ENCODE data around the gene ZNF622. TPM values are rescaled to one million over a fixed set of nuclear protein-coding genes. Genes with fewer than 3 reads are reported as not detected.

Gene ZNF622
- total and polyA plus RNA-seq, 2 of the 13 experiments (the other 11 are each of a cell fraction or from before 2014, with no cell fraction given): 12.1 to 44.7 TPM

DNA sequence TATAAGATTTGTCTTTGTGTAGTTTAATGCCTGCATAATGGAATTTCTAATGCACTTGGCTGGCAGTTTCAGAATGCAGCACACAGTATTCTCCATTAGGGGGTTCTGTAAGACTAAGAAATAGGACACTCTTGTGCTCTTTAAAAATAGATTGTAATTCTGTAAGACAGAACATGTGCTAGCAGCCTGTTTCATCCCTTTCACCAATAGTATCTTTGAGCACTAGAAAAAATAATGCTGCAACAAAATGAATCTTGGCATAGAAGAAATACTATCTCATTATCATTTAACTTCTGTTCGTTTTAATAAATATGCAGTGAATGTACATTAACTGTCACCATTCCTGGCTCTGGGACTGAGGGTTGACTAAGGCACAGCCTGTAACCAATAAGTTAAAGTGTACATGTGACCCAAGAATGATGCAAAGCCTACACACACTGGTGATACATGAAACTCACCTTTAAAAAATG, 23.8 kb upstream of the ZNF622 start:
- no peak overlapping the region for H2AFZ ChIP-seq (ENCODE audit: low read length)
- BruUV-seq (replicated peaks): no TSS peak
- no peaks in the 10 kb centered on the region for H3K36me3 ChIP-seq (replicated peaks in 1 of 2; ENCODE audit: control insufficient read depth in 1 of 2, insufficient read depth in 2 of 2, low read length in 2 of 2)
- intact Hi-C loops (cut with micrococcal nuclease; ENCODE audit: unreplicated experiment): loop anchor here (1.0 kb wide), 1 partner anchor 61 kb away; no protein-coding TSS in a partner anchor
- H3K4me1 ChIP-seq (ENCODE audit: insufficient read depth, low read length): no peaks in the 10 kb centered on the region
- DNase-seq (ENCODE audit: low spot score): peak; percentile 30
- ATAC-seq: peak; percentile 86
- H3K9me3 ChIP-seq (ENCODE audit: low read length): peaks cover 2% of the 10 kb centered on the region; the same call in 1 of the 2 replicates
- no peaks in the 10 kb centered on the region for H3K79me2 ChIP-seq (ENCODE audit: insufficient read depth, low read length)
- H3K27ac ChIP-seq (ENCODE audit: extremely low read length, insufficient read depth, low read length): no peak overlapping the region
- no peaks in the 10 kb centered on the region for H4K20me1 ChIP-seq (ENCODE audit: insufficient read depth, low read length)
- no peak for FAIRE-seq
- ChIA-PET CTCF (ENCODE audit: low intra/inter-chr PET ratio, low total read pairs) (interaction anchor here (0.5 to 1.9 kb wide), 4 partner anchors 61 to 643 kb away, joined by 3 to 11 read pairs (median 6); no protein-coding TSS in a partner anchor), POLR2A (no interaction called here)
- no peaks in the 10 kb centered on the region; a peak in 1 of 5 replicates for H3K27me3 ChIP-seq (ENCODE audit: control insufficient read depth in 1 of 2, insufficient read depth in 2 of 2, low read length in 2 of 2)
- 0% methylated on average over 1 of the region's 1 CpG for WGBS (ENCODE audit: low lambda C conversion rate)
- in situ Hi-C loops (cut with HindIII; ENCODE audit: extremely low pct_ligation_motif_present, low pct_unique_long_range_greater_than_20kb): loop anchor here (5.0 to 10.0 kb wide), 2 partner anchors 63 to 175 kb away; no protein-coding TSS in a partner anchor
- H3K4me3 ChIP-seq (replicated peaks in 1 of 3; ENCODE audit: insufficient read depth in 1 of 3, low read depth in 2 of 3, low read length in 3 of 3): no peak overlapping the region
- no peak overlapping the region for H3K9ac ChIP-seq (ENCODE audit: insufficient read depth, low read depth, low read length)
- H3K4me2 ChIP-seq (ENCODE audit: low read depth, low read length): no peak overlapping the region
- TF ChIP-seq RAD21 (CRISPR knock-in tag; IDR thresholded peaks at IDR 0.05) (peak; percentile 38), RARG (CRISPR knock-in tag; IDR thresholded peaks at IDR 0.05; ENCODE audit: low read depth) (no peak), ZNF292 (CRISPR knock-in tag; IDR thresholded peaks at IDR 0.05; ENCODE audit: borderline replicate concordance, low read depth) (no peak), DMAP1 (CRISPR knock-in tag; IDR thresholded peaks at IDR 0.05) (no peak), ZNF430 (CRISPR knock-in tag; IDR thresholded peaks at IDR 0.05) (no peak), AHR (CRISPR knock-in tag; IDR thresholded peaks at IDR 0.05) (no peak), ZNF337 (CRISPR knock-in tag; IDR thresholded peaks at IDR 0.05; ENCODE audit: borderline replicate concordance, low read depth) (no peak), STAG1 (CRISPR knock-in tag; IDR thresholded peaks at IDR 0.05) (peak; percentile 73), ZNF766 (CRISPR knock-in tag; IDR thresholded peaks at IDR 0.05; ENCODE audit: borderline replicate concordance) (no peak), ZEB1 (IDR thresholded peaks at IDR 0.05; ENCODE audit: insufficient replicate concordance, low read depth) (no peak), KDM5B (CRISPR knock-in tag; IDR thresholded peaks at IDR 0.05; ENCODE audit: borderline replicate concordance) (no peak), PHF20 (CRISPR knock-in tag; IDR thresholded peaks at IDR 0.05) (no peak), PRMT3 (CRISPR knock-in tag; IDR thresholded peaks at IDR 0.05; ENCODE audit: borderline replicate concordance, low read depth) (no peak), ZNF549 (CRISPR knock-in tag; IDR thresholded peaks at IDR 0.05) (no peak), ZMYM3 (CRISPR knock-in tag; IDR thresholded peaks at IDR 0.05) (no peak), SMC3 (IDR thresholded peaks at IDR 0.05; ENCODE audit: low read length) (peak; percentile 37), JUN (CRISPR knock-in tag; IDR thresholded peaks at IDR 0.05) (no peak), ZNF746 (CRISPR knock-in tag; IDR thresholded peaks at IDR 0.05) (no peak)
- TF ChIP-seq, protein P1, sequence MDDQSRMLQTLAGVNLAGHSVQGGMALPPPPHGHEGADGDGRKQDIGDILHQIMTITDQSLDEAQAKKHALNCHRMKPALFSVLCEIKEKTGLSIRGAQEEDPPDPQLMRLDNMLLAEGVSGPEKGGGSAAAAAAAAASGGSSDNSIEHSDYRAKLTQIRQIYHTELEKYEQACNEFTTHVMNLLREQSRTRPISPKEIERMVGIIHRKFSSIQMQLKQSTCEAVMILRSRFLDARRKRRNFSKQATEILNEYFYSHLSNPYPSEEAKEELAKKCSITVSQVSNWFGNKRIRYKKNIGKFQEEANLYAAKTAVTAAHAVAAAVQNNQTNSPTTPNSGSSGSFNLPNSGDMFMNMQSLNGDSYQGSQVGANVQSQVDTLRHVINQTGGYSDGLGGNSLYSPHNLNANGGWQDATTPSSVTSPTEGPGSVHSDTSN (CRISPR knock-in tag; IDR thresholded peaks at IDR 0.05; ENCODE audit: borderline replicate concordance): no peak
- TF ChIP-seq, protein P2, sequence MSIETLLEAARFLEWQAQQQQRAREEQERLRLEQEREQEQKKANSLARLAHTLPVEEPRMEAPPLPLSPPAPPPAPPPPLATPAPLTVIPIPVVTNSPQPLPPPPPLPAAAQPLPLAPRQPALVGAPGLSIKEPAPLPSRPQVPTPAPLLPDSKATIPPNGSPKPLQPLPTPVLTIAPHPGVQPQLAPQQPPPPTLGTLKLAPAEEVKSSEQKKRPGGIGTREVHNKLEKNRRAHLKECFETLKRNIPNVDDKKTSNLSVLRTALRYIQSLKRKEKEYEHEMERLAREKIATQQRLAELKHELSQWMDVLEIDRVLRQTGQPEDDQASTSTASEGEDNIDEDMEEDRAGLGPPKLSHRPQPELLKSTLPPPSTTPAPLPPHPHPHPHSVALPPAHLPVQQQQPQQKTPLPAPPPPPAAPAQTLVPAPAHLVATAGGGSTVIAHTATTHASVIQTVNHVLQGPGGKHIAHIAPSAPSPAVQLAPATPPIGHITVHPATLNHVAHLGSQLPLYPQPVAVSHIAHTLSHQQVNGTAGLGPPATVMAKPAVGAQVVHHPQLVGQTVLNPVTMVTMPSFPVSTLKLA (IDR thresholded peaks at IDR 0.05): no peak
- TF ChIP-seq, protein P3, sequence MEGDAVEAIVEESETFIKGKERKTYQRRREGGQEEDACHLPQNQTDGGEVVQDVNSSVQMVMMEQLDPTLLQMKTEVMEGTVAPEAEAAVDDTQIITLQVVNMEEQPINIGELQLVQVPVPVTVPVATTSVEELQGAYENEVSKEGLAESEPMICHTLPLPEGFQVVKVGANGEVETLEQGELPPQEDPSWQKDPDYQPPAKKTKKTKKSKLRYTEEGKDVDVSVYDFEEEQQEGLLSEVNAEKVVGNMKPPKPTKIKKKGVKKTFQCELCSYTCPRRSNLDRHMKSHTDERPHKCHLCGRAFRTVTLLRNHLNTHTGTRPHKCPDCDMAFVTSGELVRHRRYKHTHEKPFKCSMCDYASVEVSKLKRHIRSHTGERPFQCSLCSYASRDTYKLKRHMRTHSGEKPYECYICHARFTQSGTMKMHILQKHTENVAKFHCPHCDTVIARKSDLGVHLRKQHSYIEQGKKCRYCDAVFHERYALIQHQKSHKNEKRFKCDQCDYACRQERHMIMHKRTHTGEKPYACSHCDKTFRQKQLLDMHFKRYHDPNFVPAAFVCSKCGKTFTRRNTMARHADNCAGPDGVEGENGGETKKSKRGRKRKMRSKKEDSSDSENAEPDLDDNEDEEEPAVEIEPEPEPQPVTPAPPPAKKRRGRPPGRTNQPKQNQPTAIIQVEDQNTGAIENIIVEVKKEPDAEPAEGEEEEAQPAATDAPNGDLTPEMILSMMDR (CRISPR knock-in tag; IDR thresholded peaks at IDR 0.05): peak; percentile 60

All from HepG2 (cell line).